ENCODE results near the gene VWC2L.

VWC2L gene

DNA sequence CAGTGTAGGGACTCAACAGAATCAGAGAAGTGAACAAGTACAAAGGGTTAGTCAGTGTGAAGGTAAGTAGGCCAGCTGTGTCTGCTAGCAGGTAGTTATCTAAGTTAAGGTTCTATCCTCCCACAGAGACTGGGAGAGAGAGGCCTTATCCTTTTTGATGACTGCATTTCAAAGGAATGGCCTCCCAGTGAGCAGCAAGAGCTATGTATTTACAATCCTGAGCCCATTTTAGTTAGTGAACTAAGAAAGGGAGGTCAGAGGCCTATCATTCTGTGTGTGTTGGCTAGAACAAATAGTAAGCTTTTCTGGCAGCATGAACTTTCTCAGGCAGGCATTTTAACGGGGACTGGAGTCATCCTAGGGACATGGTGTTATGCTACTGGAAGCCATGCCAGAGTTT, 182.9 kb downstream of the VWC2L start:
- DNase-seq (ENCODE audit: low spot score) = no peak

DNA sequence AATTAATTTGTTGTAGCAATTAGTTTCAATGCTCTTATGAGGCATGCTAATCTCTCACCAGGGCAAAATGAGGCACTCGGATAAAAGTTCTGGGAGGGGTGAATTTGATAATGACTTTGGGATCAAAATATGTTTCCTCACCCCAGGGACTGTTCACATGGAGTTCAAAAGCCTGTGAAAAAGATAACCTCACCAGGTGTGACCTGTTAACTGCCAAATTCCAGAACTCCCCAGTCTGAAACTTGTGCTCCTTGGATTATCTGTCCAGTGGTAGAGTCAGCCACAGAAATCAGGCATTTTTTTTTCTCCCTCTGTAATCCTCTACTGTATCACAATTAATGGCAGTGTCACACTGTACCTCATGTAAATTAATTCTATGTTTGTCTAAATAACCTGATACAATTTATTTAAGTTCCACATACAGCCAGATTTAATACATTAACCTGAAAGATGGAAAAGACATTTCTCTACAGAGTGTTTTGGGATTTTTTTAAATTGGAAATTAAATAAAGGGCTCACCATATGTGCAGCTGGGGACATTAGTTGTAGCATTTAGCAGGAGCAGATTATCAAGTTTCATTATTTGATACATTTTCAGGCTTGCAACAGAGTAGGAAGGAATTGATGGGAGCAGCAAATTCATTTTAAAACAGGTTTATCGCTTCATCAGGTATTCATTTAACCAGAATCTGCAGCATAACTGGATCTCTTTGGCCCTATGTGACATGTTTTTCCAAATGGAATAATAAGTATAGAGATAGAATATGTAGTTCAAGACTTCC, 191.2 kb downstream of the VWC2L start:
- DNase-seq (ENCODE audit: low spot score) = no peak

DNA sequence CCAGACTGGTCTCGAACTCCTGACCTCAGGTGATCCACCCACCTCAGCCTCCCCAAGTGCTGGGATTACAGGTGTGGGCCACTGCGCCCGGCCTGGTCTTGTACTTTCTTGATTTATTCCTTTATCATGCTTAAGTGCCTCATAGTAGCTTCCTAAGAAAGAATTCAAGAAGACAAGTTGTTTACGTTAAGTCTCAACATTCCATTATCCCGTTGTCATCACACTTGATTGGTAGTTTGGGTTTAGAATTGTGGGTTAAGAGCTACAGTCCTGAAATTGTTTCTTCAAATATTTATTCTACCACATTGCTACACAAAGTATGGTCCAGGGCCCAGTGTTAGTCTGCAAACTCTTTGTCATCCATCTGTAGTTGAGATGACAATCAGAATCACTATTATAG, 194.0 kb downstream of the VWC2L start:
- DNase-seq (ENCODE audit: low spot score) = no peak

DNA sequence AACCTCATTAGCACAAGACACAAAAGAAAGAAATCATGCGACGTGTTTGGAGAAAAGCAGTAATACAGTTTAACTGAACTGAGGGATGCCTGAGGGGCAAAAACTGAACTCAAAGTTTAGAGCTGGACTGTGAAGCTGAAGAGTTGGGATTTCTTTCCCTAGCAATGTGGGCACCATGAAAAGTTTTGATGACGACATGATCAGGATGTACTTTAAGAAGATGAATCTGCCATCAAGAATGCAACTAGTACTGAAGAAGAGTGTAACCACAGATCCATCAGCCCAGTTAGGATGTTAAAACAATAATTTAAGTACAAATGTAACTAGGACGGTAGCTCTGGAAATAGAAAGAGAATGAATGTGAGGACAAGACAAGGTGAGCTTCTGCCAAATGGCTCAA, 196.2 kb downstream of the VWC2L start:
- DNase-seq (ENCODE audit: low spot score) = no peak

DNA sequence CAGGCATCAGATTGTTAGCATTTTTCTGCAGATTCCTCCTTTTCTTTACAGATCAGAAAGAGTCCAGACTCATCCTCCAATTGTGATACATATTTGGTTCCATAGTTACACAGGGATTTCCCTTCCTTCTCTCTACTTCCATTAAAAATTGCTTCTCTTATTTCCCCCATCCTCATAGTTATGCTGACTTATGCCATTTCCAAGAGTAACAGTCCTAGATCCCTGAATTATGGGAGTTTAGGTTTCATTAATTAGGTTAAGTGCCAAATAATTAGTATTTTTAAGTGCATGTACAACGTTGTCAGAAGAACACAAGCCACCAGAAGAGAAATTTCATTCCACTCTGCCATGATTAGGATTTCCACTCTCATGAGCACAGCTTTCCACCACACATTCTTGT, 200.2 kb downstream of the VWC2L start:
- no peak for DNase-seq (ENCODE audit: low spot score)

DNA sequence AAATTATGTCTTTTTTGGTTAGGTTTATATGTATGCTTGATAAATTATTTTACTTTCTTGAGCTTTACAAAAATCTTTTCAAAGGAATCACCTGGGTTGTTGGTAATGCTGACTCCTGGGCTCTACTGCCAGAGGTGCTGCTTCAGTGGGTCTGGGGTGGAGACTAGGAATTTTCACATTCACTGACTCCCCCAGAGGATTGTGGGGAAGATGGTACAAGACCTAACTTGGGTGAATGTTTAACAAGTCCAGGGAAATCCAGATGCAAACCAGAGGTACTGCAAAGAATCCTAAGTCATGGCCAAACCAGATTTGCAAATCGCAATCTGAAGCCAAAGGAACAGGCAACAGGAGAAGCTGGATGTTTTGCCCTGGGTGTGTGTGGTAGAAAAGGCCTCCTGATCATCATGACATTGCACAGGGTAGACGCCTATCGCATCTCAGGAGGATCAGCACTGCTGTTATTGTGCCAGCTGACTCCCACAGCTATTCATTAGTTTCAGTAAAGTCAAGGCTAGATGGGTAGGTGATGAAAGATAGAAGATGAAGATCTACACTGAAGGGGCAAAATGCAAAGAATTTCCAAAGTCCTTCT, 213.4 kb downstream of the VWC2L start:
- DNase-seq (ENCODE audit: low spot score) = no peak

DNA sequence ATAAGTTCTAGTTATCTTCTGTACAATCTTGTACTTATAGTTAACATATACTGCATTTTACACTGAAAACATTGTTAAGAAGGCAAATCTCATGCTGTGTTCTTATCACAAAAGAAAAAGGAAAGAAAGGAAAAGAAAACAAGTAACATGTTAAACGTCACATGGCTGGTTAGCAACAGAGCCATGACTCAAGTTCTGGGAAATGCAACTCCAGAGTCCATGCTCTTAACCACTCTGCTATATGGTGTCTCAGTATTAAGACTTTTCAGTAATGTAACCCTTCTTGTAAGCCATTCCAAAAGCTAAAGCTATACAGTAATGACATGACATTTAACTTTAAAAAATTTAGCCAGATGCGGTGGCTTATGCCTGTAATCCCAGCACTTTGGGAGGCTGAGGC, 217.2 kb downstream of the VWC2L start:
- no peak for DNase-seq (ENCODE audit: low spot score)

Data from NAMALWA (cell line).